Body of pancreas (tissue), 4 donors: ENCODE measurements around the gene CCT7. TPM values are rescaled to one million over a fixed set of nuclear protein-coding genes. Genes with fewer than 3 reads are reported as not detected.
"Not testable (repeated sequence)": the region's sequence is repeated elsewhere in the genome, so short reads cannot be mapped to it uniquely, and the experiment has no call there.

Source experiments
- ATAC-seq: fragments of 150-250 bp; one replicate; pipeline ENCODE4 v1.9.1; 2016
- DNase-seq, 4 donors: peaks; one replicate each; pipeline ENCODE4 v3.0.0-alpha.2; 2019
- H3K27ac ChIP-seq, 4 donors: fragments of 200-600 bp; sonication (generic); 1 replicate in 3 of 4; 2 replicates in 1 of 4; pipeline versions ENCODE4 v1.5.1 to v1.6.1; 2016 to 2019; ENCODE audit warnings: mild to moderate bottlenecking in 1 of 4, mixed read lengths in 1 of 4, moderate library complexity in 1 of 4
- H3K27me3 ChIP-seq, 2 donors: fragments of 200-600 bp; sonication (generic); one replicate each; pipeline ENCODE4 v1.6.0; 2016; ENCODE audit warnings: mild to moderate bottlenecking in 1 of 2
- H3K36me3 ChIP-seq, 2 donors: fragments of 200-600 bp; sonication (generic); replicated peaks in 1 of 2; 2 replicates each; pipeline ENCODE4 v1.5.1; 2016; ENCODE audit warnings: low read depth in 2 of 2; ENCODE audit not compliant: insufficient read depth in 1 of 2
- H3K4me1 ChIP-seq: fragments of 200-600 bp; sonication (generic); one replicate; pipeline ENCODE4 v1.6.0; 2016
- H3K4me3 ChIP-seq, 2 donors: fragments of 200-600 bp; sonication (generic); 1 replicate in 1 of 2; 2 replicates in 1 of 2; pipeline ENCODE4 v1.5.1; 2016 to 2019
- H3K9me3 ChIP-seq, 3 donors: fragments of 200-600 bp; sonication (generic); 1 replicate in 2 of 3; 2 replicates in 1 of 3; pipeline ENCODE4 v1.5.1; 2016
- POLR2A ChIP-seq, 3 donors: fragments of 450-650 bp; IDR thresholded peaks; one replicate each; pipeline ENCODE4 v1.6.1; 2016; ENCODE audit warnings: antibody characterized with exemption in 3 of 3, mild to moderate bottlenecking in 2 of 3
- WGBS, 2 donors: methylation state at CpG; one replicate each; pipeline ENCODE4 v1.1.5; 2017; 5-methylcytosine and 5-hydroxymethylcytosine counted together
- intact Hi-C: fragments of 100-400 bp; cut with DNase I; formaldehyde crosslinking; loops from one replicate; pipeline ENCODE4 v1.15.1; 2023
- total RNA-seq, 2 donors: library from RNA; depleted of rRNA; stranded (reverse); fragments of >200 nt; gene quantifications; one replicate each; pipeline ENCODE4 v1.1.0, GENCODE V29; 2016
- TF ChIP-seq, protein P1 (sequence below), 7 experiments: fragments of 450-650 bp in 4 of 7; fragments of 200-600 bp in 3 of 7; sonication (generic) in 3 of 7; IDR thresholded peaks; one replicate each; pipeline ENCODE4 v1.5.1; 2016 to 2019; ENCODE audit warnings: antibody characterized with exemption in 7 of 7

Gene CCT7
- total RNA-seq, 2 donors from 2014 or later = 88.7 to 92.3 TPM

DNA sequence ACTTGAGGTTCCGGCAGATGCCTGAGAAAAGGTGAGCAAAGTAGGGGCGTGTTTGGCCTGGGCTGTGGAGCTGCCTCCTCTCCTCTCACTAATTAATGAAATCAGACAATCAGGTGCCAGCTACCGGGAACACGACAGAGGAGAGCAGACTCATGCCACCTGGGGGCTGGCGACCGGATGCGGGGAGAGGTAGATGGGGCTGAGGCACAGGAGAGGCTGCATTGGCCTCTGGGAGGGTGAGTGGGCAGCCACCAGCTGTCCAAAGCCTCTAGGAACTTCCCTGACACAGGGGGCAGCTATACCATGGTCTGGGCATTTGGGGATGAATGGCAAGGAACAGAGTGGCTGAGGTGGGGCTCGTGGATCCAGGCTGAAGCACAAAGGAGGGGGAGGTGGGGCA is 25.2 kb downstream of the CCT7 start:
- no peak for ATAC-seq
- H3K27me3 ChIP-seq = no peaks in the 10 kb centered on the region
- H3K36me3 ChIP-seq = no peaks in the 10 kb centered on the region
- TF ChIP-seq POLR2A (IDR thresholded peaks at IDR 0.05) = no peak
- TF ChIP-seq, protein P1, sequence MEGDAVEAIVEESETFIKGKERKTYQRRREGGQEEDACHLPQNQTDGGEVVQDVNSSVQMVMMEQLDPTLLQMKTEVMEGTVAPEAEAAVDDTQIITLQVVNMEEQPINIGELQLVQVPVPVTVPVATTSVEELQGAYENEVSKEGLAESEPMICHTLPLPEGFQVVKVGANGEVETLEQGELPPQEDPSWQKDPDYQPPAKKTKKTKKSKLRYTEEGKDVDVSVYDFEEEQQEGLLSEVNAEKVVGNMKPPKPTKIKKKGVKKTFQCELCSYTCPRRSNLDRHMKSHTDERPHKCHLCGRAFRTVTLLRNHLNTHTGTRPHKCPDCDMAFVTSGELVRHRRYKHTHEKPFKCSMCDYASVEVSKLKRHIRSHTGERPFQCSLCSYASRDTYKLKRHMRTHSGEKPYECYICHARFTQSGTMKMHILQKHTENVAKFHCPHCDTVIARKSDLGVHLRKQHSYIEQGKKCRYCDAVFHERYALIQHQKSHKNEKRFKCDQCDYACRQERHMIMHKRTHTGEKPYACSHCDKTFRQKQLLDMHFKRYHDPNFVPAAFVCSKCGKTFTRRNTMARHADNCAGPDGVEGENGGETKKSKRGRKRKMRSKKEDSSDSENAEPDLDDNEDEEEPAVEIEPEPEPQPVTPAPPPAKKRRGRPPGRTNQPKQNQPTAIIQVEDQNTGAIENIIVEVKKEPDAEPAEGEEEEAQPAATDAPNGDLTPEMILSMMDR (IDR thresholded peaks at IDR 0.05) = no peak
- DNase-seq = no peak
- 89 to 93% methylated on average over 8 of the region's 8 CpGs for WGBS, 2 donors
- no peaks in the 10 kb centered on the region for H3K9me3 ChIP-seq
- H3K4me3 ChIP-seq = no peak overlapping the region
- H3K27ac ChIP-seq = no peak overlapping the region
- intact Hi-C loops = no loop called here
- H3K4me1 ChIP-seq = no peaks in the 10 kb centered on the region

DNA sequence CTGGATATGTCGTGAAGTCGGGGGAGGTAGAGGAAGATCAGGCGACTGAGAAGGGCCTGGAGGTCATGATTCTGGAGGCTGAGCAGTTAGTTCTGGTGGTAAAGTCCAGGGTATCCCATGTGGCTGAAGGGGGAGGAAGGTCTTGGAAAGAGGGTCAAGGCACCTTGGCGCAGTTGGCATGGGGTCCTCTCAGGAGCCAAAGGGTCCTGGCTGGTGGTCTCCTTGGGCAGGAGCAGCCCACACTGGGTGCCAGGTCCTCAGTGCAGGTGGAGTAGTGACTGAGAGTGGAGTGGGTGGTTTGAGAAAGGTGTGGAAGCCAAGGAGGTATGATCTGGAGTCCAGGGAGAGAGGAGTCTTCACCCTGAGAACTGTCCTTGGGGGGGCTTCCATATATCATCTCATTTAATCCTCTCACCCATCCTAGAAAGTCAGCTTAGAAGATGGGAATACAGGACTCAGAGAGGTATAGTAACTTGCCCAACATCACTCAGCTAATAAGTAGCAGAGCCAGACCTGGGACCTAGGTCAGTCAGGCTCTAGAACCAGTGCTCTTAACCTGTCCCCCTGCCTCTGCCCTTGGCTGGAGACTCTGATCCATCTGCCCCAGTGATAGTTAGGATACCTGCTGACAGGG is 25.7 kb downstream of the CCT7 start:
- DNase-seq = no peak
- Histone ChIP-seq H3K9me3 (no peaks in the 10 kb centered on the region), H3K36me3 (no peaks in the 10 kb centered on the region), H3K4me1 (no peaks in the 10 kb centered on the region), H3K4me3 (no peak overlapping the region), H3K27ac (no peak overlapping the region), H3K27me3 (no peaks in the 10 kb centered on the region)
- no peak for ATAC-seq
- WGBS, 2 donors = 80 to 89% methylated on average over 4 of the region's 4 CpGs
- intact Hi-C loops = no loop called here
- TF ChIP-seq POLR2A (IDR thresholded peaks at IDR 0.05) = no peak
- TF ChIP-seq, protein P1 (IDR thresholded peaks at IDR 0.05) = no peak

- H3K9me3 ChIP-seq = no peaks in the 10 kb centered on the region
- DNase-seq = peak; percentile 55 to 67 (median 60)
- H3K27ac ChIP-seq = no peak overlapping the region
- intact Hi-C loops = no loop called here
- 27 to 34% methylated on average over 4 to 16 of the region's 17 CpGs for WGBS, 2 donors
- H3K36me3 ChIP-seq = no peaks in the 10 kb centered on the region
- no peaks in the 10 kb centered on the region for H3K4me1 ChIP-seq
- no peak for TF ChIP-seq POLR2A (IDR thresholded peaks at IDR 0.05)
- TF ChIP-seq, protein P1 (IDR thresholded peaks at IDR 0.05) = peak in 6 of 7 experiments; percentile 22 to 59 (median 47)
- H3K27me3 ChIP-seq = no peaks in the 10 kb centered on the region
- no peak overlapping the region for H3K4me3 ChIP-seq
- ATAC-seq = peak; percentile 71
Measured at GRCh38 chr2:73260338-73260984, 26.4 kb downstream of the CCT7 start.

DNA sequence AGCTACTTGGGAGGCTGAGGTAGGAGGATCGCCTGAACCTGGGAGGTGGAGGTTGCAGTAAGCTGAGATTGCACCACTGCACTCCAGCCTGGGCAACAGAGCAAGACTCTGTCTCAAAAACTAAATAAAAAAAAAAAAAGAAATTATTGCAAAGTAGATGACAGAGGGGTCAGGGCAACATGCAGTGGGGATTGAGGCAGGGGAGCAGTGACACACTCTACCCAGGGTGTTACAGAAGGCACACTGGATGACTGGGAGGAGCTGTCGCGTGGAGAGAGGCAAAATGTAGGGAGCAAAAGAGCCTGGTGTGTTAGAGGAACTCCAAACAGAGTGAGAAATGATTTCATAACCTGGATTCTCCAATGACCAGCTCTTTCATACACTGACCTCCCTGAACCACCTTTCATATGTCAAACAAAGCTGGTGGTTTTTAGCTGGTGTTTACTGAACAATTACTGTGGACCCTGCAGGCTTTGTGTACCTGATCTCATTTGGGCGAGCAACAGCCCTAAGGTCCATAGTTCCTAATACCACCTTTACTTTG is 28.1 kb downstream of the CCT7 start:
- Histone ChIP-seq H3K36me3 (no peaks in the 10 kb centered on the region), H3K4me3 (no peak overlapping the region), H3K4me1 (no peaks in the 10 kb centered on the region), H3K27ac (no peak overlapping the region), H3K27me3 (no peaks in the 10 kb centered on the region), H3K9me3 (no peaks in the 10 kb centered on the region)
- intact Hi-C loops = no loop called here
- TF ChIP-seq POLR2A (IDR thresholded peaks at IDR 0.05) = no peak
- TF ChIP-seq, protein P1 (IDR thresholded peaks at IDR 0.05) = no peak
- WGBS, 2 donors = 87 to 93% methylated on average over 4 of the region's 4 CpGs
- DNase-seq (no peak), ATAC-seq (no peak)

DNA sequence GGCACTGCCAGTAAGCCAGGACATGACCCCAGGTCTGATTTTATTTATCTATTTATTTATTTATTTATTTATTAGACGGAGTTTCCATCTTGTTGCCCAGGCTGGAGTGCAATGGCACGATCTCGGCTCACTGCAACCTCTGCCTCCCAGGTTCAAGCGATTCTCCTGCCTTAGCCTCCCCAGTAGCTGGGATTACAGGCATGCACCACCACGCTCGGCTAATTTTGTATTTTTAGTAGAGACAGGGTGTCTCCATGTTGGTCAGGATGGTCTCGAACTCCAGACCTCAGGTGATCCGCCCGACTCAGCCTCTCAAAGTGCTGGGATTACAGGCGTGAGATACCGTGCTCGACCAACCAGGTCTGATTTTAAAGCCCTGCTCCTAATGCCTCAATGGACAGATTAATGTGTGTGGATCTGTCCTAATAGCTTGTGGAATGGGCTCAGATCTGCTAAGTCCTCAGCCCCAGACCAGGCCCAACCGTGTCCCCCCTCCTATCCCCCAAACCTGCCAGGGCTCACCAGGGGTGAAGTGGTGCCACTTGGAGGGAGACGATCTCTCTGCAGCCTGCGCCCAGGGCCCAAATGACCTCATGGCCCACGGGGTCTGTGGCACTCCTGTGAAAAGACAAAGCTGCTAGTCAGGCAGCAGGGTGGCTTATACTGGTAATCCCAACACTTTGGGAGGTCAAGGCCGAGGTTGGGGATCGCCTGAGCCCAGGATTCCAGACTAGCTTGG is 28.8 kb downstream of the CCT7 start:
- ATAC-seq, H3K27ac ChIP-seq, H3K27me3 ChIP-seq, H3K4me3 ChIP-seq, H3K9me3 ChIP-seq, intact Hi-C loops, H3K4me1 ChIP-seq, H3K36me3 ChIP-seq, DNase-seq: not testable (repeated sequence)
- WGBS, 2 donors = 89 to 91% methylated on average over 17 to 18 of the region's 18 CpGs
